Stimulated activated CD4-positive, alpha-beta T cell treated with anti-CD3 and anti-CD28 coated beads, Interleukin-2, amount 100 ng/mL, for 4 hours (primary cell): ENCODE measurements around the gene DYNLL1.
"Not testable (repeated sequence)": the region's sequence is repeated elsewhere in the genome, so short reads cannot be mapped to it uniquely, and the experiment has no call there.

Experiments
- DNase-seq: peaks from one replicate; pipeline ENCODE4 v3.0.0-alpha.2; 2020; ENCODE audit warnings: low read depth

DYNLL1 gene

GRCh38 chr12:120495731-120496412, at the start of gene DYNLL1:
Gene DYNLL1, plus strand, starts transcription at chr12:120496113. Its CDS starts 309 bp downstream, at chr12:120496422.
- DNase-seq: peak; percentile 91

GRCh38 chr12:120446844-120447178, 49.1 kb upstream of the DYNLL1 start:
- DNase-seq: not testable (repeated sequence)

GRCh38 chr12:120447992-120448391, 47.9 kb upstream of the DYNLL1 start:
- no peak for DNase-seq

GRCh38 chr12:120452524-120452923, 43.4 kb upstream of the DYNLL1 start:
- not testable (repeated sequence) for DNase-seq

GRCh38 chr12:120453060-120453750, 42.7 kb upstream of the DYNLL1 start:
- DNase-seq: no peak

- no peak for DNase-seq
These were observed 41.9 kb upstream of the DYNLL1 start for GRCh38 chr12:120453977-120454376.

GRCh38 chr12:120455302-120455701, 40.6 kb upstream of the DYNLL1 start:
- DNase-seq: no peak

- no peak for DNase-seq
These were observed 38.8 kb upstream of the DYNLL1 start for GRCh38 chr12:120457133-120457532.

GRCh38 chr12:120460157-120460556, 35.8 kb upstream of the DYNLL1 start:
- DNase-seq: no peak

GRCh38 chr12:120462099-120462640, 33.7 kb upstream of the DYNLL1 start:
- no peak for DNase-seq

- DNase-seq: no peak
These were observed 32.2 kb upstream of the DYNLL1 start for GRCh38 chr12:120463712-120464111.

GRCh38 chr12:120465756-120466155, 30.2 kb upstream of the DYNLL1 start:
- DNase-seq: no peak

- peak; percentile 33 for DNase-seq
These were observed 29.2 kb upstream of the DYNLL1 start for GRCh38 chr12:120466560-120467315.

GRCh38 chr12:120467439-120467838, 28.5 kb upstream of the DYNLL1 start:
- DNase-seq: no peak

- no peak for DNase-seq
These were observed 27.5 kb upstream of the DYNLL1 start for GRCh38 chr12:120468325-120468820.

GRCh38 chr12:120468821-120469449, 27.0 kb upstream of the DYNLL1 start:
- peak; percentile 41 for DNase-seq

- peak; percentile 95 for DNase-seq
These were observed 26.3 kb upstream of the DYNLL1 start, which contains the start of gene SRSF9 for GRCh38 chr12:120469450-120470149. Gene SRSF9, minus strand, starts transcription at chr12:120469748. Its CDS starts 139 bp downstream, at chr12:120469609.

GRCh38 chr12:120470150-120470784, 25.6 kb upstream of the DYNLL1 start:
- no peak for DNase-seq

- DNase-seq: no peak
These were observed 23.4 kb upstream of the DYNLL1 start for GRCh38 chr12:120472521-120472920.

GRCh38 chr12:120473807-120474615, 21.9 kb upstream of the DYNLL1 start:
- DNase-seq: no peak
